Fibroblast of villous mesenchyme (primary cell): ENCODE data around the gene SPATS2. TPM values are rescaled to one million over a fixed set of nuclear protein-coding genes. Genes with fewer than 3 reads are reported as not detected.
A peak's percentile ranks its signal among the peaks of the same experiment; 100 is the strongest.
"Not testable (repeated sequence)": the region's sequence is repeated elsewhere in the genome, so short reads cannot be mapped to it uniquely, and the experiment has no call there.

ENCODE experiments used
- DNase-seq: peaks from one replicate; pipeline ENCODE4 v3.0.0-alpha.2; 2010; ENCODE audit warnings: low read depth
- H3K4me3 ChIP-seq: 2 replicates; pipeline ENCODE4 v1.5.1; 2011; ENCODE audit warnings: low read depth, mild to moderate bottlenecking, low read length
- CTCF ChIP-seq: IDR thresholded peaks from 2 replicates; pipeline ENCODE4 v1.5.1; 2012; ENCODE audit warnings: low read depth, mild to moderate bottlenecking, low read length; ENCODE audit not compliant: insufficient read depth
- total RNA-seq: library from RNA; depleted of rRNA; stranded (reverse); fragments of >200 nt; gene quantifications from 2 replicates; pipeline ENCODE4 v1.2.3, GENCODE V29; 2012

The SPATS2 gene
- total RNA-seq, 1 donor, result 32.4 TPM

DNA sequence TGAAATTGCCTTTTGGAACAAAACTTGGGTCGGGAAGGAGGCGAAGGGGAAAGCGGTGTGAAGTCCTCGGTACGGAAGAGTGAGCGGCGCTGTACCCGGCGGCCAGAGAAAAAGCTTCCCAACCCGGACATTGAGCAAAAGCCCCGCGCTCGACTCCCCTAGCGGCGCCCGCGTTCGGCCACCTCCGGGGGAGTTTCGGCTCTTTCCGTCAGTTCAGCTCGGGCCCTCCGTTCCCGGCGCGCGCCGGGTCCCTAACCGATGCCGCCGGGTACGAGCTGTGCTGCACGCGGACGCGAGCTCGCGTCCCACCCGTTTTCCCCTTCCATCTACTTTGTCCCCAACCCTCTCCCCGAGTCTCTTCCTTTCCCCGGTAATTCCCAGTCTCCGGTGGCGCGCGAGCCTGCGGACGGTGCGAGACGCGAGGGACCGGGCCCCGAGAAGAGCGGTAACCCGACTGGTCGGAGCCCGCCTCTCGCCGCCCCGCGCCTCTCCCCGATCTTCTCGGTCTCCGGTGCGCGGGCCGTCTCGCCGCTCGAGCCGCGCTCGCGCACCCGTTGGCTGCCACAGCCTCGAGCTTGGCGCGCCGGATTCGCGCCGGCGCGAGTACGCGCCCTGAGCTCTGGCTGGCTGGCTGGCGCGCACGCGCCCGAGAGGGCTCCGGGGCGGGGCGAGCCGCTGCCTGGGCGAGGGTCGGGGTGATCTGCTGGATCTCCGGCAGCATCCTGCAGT lies 446 bp upstream of the SPATS2 start:
- H3K4me3 ChIP-seq, result peak overlapping the region; percentile 71
- peak; percentile 96 for DNase-seq
- TF ChIP-seq CTCF, result peak; percentile 21

DNA sequence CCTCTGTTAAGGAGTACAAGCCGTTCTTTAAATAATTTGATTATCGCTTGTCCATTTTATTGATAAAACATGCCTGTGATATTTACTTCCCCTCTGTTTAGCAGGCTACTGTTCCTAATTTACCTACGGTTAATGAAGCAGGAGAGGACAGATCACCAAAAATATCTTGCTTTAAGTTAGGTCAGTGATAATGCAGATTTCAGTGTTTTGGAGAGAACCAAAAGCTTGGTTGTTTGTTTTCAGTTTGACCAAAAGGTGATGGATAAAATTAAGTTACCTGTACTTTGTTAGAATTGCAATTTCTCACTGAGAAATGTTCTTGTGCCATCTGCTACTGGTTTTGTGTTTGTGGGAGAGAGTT lies 958 bp downstream of the SPATS2 start:
- no peak for TF ChIP-seq CTCF
- H3K4me3 ChIP-seq, result peak overlapping the region; percentile 71
- no peak for DNase-seq

DNA sequence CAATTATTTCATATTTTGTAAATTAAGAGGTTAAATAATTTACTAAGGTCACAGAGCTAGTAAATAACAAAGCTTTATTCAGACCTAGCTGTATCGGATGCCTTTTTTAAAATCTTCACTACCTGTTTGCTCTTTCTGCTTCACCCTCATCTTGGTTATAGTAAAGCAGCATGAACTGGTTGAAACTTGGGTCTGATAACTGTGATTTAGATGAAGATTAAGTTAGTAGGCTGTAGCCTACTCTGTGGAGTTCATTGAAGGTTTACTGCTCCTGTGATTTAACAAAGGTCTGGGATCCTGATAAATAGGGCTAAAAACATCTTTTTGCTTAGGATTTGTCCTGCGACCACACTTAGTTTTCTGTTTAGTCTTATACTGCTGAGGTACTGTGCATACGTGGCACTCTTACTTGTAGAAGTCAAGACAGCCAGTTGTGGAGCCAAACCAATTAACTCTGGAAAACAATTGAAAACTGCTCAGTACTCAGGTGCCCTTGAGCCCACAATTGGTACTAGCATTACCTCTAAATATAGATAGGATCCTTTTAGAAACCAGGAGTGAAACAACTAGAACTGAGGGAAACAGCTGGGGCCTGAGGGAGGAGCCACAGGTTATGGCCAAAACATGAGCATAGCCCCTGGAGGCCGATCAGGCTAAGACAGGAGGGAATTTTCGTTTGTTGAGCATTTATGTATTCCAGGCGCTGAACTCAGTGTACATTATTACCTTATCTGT lies 2.3 kb downstream of the SPATS2 start:
- peak overlapping the region; percentile 20 for H3K4me3 ChIP-seq
- DNase-seq, result peak; percentile 70
- peak; percentile 60 for TF ChIP-seq CTCF

DNA sequence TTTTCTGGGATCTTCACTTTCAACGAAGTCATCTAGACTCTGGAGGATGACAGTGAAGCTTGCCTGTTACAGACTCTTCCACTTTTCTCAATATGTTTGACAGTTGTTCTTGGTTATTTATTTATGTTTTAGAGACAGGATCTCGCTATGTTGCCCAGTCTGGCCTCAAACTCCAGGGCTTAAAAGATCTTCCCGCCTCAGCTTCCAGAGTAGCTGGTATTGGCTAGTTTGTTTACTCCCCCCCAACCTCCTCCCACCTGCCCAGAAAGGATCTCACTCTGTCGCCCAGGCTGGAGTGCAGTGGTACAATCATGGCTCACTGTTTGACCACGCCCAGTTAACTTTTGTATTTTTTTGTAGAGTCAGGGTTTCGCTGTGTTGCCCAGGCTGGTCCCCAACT lies 3.3 kb downstream of the SPATS2 start:
- DNase-seq, result no peak
- no peak overlapping the region for H3K4me3 ChIP-seq

DNA sequence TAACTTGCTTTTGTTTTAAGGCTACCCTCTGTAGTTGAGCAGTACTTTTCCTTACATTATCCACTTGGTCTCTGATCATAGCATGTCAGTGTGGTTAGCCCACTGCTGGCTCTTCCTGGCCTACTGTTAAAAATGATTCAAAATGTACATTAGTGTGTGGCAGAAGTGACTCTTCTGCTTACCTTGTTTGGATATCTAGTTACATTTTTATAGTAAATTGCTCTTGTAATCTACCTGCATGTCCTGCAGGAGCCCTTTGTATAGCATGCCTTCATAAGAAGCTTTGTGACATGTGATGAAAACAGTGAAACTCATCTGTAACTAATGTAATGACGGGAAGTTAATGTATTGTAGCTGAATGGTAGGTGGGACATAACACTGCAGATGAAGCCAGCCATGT lies 8.1 kb downstream of the SPATS2 start:
- no peak for TF ChIP-seq CTCF
- DNase-seq, result no peak
- H3K4me3 ChIP-seq, result no peak overlapping the region

More for the DNA sequence above, 3.3 kb downstream of the SPATS2 start:
- no peak for TF ChIP-seq CTCF

DNA sequence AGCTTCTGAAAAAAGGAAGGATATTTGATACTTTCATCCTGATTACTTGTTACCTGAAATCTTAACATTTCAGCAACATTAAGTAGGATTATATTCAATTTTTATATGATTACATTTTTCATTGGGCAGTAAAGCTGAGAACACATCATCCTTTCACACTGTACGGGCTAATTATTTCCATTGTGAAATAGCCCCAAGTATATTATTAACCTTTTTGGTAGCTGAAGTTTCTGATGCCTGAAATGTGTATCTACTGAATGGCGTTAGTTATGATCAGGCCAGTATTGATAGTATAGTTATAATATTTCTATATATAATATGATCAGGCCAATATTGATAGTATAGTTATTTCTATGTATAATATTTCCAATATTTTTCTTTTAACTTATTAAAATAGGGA lies 10.1 kb downstream of the SPATS2 start:
- H3K4me3 ChIP-seq, result no peak overlapping the region
- no peak for DNase-seq
- no peak for TF ChIP-seq CTCF

DNA sequence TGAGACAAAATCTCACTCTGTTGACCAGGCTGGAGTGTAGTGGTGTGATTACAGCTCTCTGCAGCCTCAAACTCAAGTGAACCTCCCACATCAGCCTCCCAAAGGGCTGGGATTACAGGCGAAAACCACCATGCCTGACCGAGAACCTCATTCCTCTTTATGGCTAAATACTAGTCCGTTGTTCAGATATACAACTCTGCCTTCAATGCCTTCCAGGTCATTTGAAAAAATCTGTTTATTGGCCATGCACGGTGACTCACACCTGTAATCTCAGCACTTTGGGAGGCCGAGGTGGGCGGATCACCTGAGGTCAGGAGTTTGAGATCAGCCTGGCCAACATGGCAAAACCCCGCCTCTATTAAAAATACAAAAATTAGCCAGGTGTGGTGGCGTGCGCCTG lies 12.9 kb downstream of the SPATS2 start:
- not testable (repeated sequence) for H3K4me3 ChIP-seq, DNase-seq
